ENCODE results near the gene AKAP6.

Gene AKAP6

DNA sequence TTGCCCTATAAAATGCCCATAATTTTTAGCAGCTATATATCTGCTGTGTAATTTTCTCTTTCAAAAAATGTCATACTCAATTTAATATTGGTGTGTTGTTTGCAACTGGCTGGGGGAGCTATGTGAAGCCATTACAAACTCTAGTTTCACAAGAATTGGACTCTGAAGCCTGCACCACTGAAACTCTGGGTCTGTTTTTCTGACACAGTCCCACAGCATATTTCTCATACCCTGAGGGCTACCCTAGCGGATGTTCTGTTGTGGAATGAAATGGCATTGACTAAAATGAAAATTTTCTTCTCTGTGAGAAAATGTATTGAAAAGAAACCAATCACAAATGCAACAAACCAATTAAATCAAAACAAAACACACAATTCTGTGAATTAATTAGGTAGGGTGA is 325.0 kb downstream of the AKAP6 start:
- no peaks in the 10 kb centered on the region for H3K27me3 Mint-ChIP-seq
- no peaks in the 10 kb centered on the region for H3K9me3 Mint-ChIP-seq
- no peak overlapping the region for H3K4me3 Mint-ChIP-seq
- no peaks in the 10 kb centered on the region for H3K36me3 Mint-ChIP-seq
- no peaks in the 10 kb centered on the region for H3K4me1 Mint-ChIP-seq
- H3K27ac Mint-ChIP-seq = no peak overlapping the region

DNA sequence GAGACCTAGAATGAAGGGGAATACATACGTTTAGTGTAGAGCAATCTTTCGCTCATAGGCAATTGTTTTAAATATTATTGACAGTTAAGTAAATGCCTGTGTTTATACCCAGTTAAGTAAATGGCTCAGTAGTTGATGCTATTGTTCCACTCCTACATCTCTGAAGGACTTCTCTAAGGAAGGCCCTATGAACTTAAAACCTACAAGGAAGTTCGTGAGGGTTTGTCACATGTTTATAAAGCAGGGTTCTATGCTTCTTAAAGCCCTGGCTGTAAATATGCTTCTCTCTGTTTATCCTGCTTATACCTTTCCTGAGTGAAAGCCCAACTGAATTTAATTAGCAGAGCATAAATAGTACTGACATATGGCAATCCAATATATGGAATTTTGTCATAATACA is 327.5 kb downstream of the AKAP6 start:
- Mint-ChIP-seq H3K4me3 (no peak overlapping the region), H3K9me3 (no peaks in the 10 kb centered on the region), H3K36me3 (no peaks in the 10 kb centered on the region), H3K27ac (no peak overlapping the region), H3K27me3 (no peaks in the 10 kb centered on the region), H3K4me1 (no peaks in the 10 kb centered on the region)

DNA sequence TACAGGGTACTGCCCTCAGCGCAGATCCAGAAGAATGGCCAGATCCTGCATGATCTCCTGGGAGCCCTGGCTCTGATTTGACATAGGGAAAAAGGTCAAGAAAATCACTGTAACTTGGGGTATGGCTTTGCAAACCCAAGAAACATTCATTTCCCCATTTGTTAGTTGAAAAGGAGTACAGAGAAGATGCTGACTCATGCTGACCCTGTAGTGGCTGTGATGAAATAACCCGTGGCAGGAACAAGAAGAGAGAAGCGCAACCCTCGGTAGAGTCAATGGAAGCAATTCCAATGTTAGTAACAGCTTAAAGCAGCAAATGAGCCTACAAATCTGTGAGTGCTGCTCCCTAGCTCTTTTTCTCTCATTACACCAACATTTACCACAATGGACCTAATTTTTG is 328.0 kb downstream of the AKAP6 start:
- no peaks in the 10 kb centered on the region for H3K27me3 Mint-ChIP-seq
- no peak overlapping the region for H3K27ac Mint-ChIP-seq
- H3K4me1 Mint-ChIP-seq = no peaks in the 10 kb centered on the region
- no peaks in the 10 kb centered on the region for H3K36me3 Mint-ChIP-seq
- H3K4me3 Mint-ChIP-seq = no peak overlapping the region
- H3K9me3 Mint-ChIP-seq = no peaks in the 10 kb centered on the region

- Mint-ChIP-seq H3K4me1 (no peaks in the 10 kb centered on the region), H3K4me3 (no peak overlapping the region), H3K36me3 (no peaks in the 10 kb centered on the region), H3K27me3 (no peaks in the 10 kb centered on the region), H3K9me3 (no peaks in the 10 kb centered on the region), H3K27ac (no peak overlapping the region)
Measured at GRCh38 chr14:32661216-32661615, 332.1 kb downstream of the AKAP6 start.

DNA sequence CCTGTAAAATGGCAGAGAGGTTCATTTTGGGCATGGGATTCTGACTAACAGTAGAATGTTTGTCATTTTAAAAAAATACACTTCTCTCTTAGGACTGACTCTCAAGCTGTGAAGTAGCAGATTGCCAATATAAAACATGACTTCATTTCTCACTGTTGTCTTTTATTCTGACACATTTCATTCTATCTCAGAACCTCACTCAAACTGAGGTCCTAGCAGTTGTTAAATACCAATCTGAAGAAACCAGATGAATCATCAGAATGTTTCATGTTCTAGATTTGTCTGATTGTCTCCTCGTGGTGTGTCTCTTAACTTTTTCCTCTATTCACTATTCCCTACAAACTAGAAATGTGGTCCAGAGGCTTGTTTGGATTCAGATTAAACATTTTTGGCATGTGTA is 333.1 kb downstream of the AKAP6 start:
- H3K9me3 Mint-ChIP-seq = no peaks in the 10 kb centered on the region
- no peaks in the 10 kb centered on the region for H3K4me1 Mint-ChIP-seq
- no peak overlapping the region for H3K27ac Mint-ChIP-seq

DNA sequence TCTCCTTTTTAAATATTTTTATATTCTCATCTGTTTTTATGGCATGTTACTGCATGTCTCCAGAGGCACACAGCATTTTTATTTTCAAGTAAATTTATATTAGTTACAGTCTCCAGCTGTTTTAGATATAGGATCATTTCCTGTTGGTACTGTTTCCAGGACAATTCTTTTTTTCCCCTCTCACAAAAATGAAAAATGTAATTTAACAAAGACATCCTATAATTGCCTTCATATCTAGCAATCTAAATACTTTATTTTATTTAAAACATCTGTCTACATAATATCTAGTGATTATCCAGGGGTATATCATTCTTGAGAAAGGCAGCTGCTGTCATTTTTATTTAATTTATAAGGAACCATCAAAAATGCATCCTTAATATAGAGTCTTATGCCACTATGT is 337.2 kb downstream of the AKAP6 start:
- H3K9me3 Mint-ChIP-seq = peaks cover 6% of the 10 kb centered on the region

More for the DNA sequence above, 333.1 kb downstream of the AKAP6 start:
- no peak overlapping the region for H3K4me3 Mint-ChIP-seq
- H3K36me3 Mint-ChIP-seq = no peaks in the 10 kb centered on the region
- H3K27me3 Mint-ChIP-seq = no peaks in the 10 kb centered on the region

GRCh38 chr14:32667287-32667686 is 338.2 kb downstream of the AKAP6 start:
- no peaks in the 10 kb centered on the region for H3K27me3 Mint-ChIP-seq
- no peaks in the 10 kb centered on the region for H3K36me3 Mint-ChIP-seq
- H3K9me3 Mint-ChIP-seq = peaks cover 12% of the 10 kb centered on the region
- H3K4me1 Mint-ChIP-seq = no peaks in the 10 kb centered on the region
- no peak overlapping the region for H3K4me3 Mint-ChIP-seq
- no peak overlapping the region for H3K27ac Mint-ChIP-seq

More for the DNA sequence above, 337.2 kb downstream of the AKAP6 start:
- Mint-ChIP-seq H3K4me1 (no peaks in the 10 kb centered on the region), H3K4me3 (no peak overlapping the region), H3K27me3 (no peaks in the 10 kb centered on the region), H3K36me3 (no peaks in the 10 kb centered on the region), H3K27ac (no peak overlapping the region)

DNA sequence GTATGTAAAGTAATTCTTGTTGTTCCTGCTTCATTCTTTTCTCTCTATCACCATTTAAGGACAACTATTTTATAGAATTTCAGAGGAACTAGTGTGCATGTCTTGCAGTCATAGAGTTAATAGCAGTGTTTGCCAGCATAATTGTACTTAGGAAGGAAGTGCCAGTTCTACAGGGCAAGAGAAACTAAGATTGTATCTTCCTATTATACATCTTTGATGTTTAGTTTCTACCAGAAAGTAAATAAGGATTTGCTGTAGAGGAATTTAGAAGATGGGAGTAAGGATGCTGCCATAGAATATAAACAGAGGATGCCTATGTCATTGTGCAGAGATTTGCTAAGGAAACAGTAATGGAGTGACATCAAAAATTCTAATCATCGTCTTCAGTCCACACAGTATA is 338.7 kb downstream of the AKAP6 start:
- no peak overlapping the region for H3K4me3 Mint-ChIP-seq
- no peaks in the 10 kb centered on the region for H3K4me1 Mint-ChIP-seq
- no peaks in the 10 kb centered on the region for H3K27me3 Mint-ChIP-seq
- no peaks in the 10 kb centered on the region for H3K36me3 Mint-ChIP-seq
- no peak overlapping the region for H3K27ac Mint-ChIP-seq
- H3K9me3 Mint-ChIP-seq = peaks cover 12% of the 10 kb centered on the region

- Mint-ChIP-seq H3K27ac (no peak overlapping the region), H3K4me3 (no peak overlapping the region), H3K9me3 (peaks cover 18% of the 10 kb centered on the region), H3K36me3 (no peaks in the 10 kb centered on the region), H3K27me3 (no peaks in the 10 kb centered on the region), H3K4me1 (no peaks in the 10 kb centered on the region)
Measured at GRCh38 chr14:32669391-32669790, 340.3 kb downstream of the AKAP6 start.

DNA sequence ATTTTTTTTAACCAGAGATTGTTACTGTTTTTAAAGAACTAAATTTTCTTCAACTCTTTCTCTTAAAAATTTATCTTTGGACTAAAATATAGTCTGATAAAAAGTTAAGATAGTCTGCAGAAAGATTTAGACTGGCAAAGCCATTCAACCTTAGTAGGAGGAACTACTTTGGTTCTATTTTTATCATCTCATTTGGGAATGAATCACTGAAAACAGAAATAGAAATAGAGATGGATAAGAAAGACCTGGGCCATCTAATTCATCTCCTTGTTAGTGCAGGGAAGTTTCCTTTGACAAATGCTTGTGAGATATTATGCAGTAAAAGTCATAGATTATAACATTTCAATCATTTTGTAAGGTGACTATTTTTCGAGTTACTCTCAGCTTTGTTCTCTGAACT is 346.3 kb downstream of the AKAP6 start:
- Mint-ChIP-seq H3K27ac (no peak overlapping the region), H3K27me3 (no peaks in the 10 kb centered on the region), H3K4me3 (no peak overlapping the region), H3K36me3 (no peaks in the 10 kb centered on the region), H3K4me1 (no peaks in the 10 kb centered on the region), H3K9me3 (peaks cover 18% of the 10 kb centered on the region)

GRCh38 chr14:32677129-32677780 is 348.2 kb downstream of the AKAP6 start:
- Mint-ChIP-seq H3K4me3 (no peak overlapping the region), H3K27ac (no peak overlapping the region), H3K27me3 (no peaks in the 10 kb centered on the region), H3K4me1 (no peaks in the 10 kb centered on the region), H3K36me3 (no peaks in the 10 kb centered on the region), H3K9me3 (peaks cover 6% of the 10 kb centered on the region)

GRCh38 chr14:32678088-32678487 is 349.0 kb downstream of the AKAP6 start:
- H3K36me3 Mint-ChIP-seq = no peaks in the 10 kb centered on the region
- no peaks in the 10 kb centered on the region for H3K4me1 Mint-ChIP-seq
- H3K27ac Mint-ChIP-seq = no peak overlapping the region
- no peak overlapping the region for H3K4me3 Mint-ChIP-seq
- peaks cover 6% of the 10 kb centered on the region for H3K9me3 Mint-ChIP-seq
- no peaks in the 10 kb centered on the region for H3K27me3 Mint-ChIP-seq

GRCh38 chr14:32679927-32680612 is 351.0 kb downstream of the AKAP6 start:
- H3K9me3 Mint-ChIP-seq = no peaks in the 10 kb centered on the region
- no peaks in the 10 kb centered on the region for H3K27me3 Mint-ChIP-seq
- H3K4me3 Mint-ChIP-seq = no peak overlapping the region
- H3K4me1 Mint-ChIP-seq = no peaks in the 10 kb centered on the region
- no peak overlapping the region for H3K27ac Mint-ChIP-seq
- H3K36me3 Mint-ChIP-seq = peaks cover 1% of the 10 kb centered on the region

GRCh38 chr14:32681598-32681997 is 352.5 kb downstream of the AKAP6 start:
- Mint-ChIP-seq H3K9me3 (no peaks in the 10 kb centered on the region), H3K27me3 (no peaks in the 10 kb centered on the region), H3K27ac (no peak overlapping the region)

GRCh38 chr14:32682214-32682613 is 353.1 kb downstream of the AKAP6 start:
- H3K4me1 Mint-ChIP-seq = no peaks in the 10 kb centered on the region
- H3K9me3 Mint-ChIP-seq = no peaks in the 10 kb centered on the region
- no peak overlapping the region for H3K27ac Mint-ChIP-seq
- H3K27me3 Mint-ChIP-seq = no peaks in the 10 kb centered on the region
- peaks cover 1% of the 10 kb centered on the region for H3K36me3 Mint-ChIP-seq
- no peak overlapping the region for H3K4me3 Mint-ChIP-seq

More at GRCh38 chr14:32681598-32681997, 352.5 kb downstream of the AKAP6 start:
- Mint-ChIP-seq H3K4me3 (no peak overlapping the region), H3K36me3 (peaks cover 1% of the 10 kb centered on the region), H3K4me1 (no peaks in the 10 kb centered on the region)

DNA sequence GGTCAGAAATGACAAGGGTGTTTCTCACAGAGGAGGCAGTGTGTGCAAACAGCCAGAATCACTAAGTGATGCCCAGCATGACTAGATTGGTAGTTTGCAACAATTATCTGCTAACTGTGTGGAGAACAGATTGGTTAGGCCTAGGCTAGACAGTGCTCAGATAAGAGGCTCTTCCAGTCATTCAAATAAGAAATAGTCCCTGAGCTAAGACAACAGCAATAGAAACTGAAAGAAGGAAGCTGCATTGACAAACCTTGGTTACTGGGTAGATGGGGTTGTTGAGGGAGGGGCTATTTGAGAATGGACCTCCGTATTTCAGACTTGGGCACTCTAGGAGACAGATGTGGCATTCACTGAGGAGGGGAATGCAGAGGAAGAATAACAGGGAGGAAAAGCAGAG is 354.6 kb downstream of the AKAP6 start:
- H3K36me3 Mint-ChIP-seq = peaks cover 1% of the 10 kb centered on the region
- no peaks in the 10 kb centered on the region for H3K9me3 Mint-ChIP-seq
- no peak overlapping the region for H3K27ac Mint-ChIP-seq
- no peak overlapping the region for H3K4me3 Mint-ChIP-seq
- no peaks in the 10 kb centered on the region for H3K27me3 Mint-ChIP-seq
- no peaks in the 10 kb centered on the region for H3K4me1 Mint-ChIP-seq

DNA sequence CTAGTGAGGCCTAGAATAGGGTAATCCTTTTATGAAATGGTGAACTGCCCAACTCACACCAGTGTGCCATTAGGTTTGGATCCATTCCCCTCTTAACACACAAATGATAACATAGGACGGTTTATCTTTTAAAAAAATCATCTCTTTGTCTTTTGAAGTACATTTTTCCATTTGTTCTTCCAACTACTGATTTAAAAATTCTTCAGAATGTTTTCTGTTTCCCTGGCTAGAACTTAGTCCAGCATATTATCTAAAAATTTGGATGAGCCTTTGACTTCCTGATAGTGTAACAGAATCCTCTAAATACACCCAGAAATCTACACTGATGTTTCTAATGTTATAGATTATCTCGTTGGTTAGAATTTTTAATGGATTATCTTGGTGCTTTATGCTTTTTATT is 359.8 kb downstream of the AKAP6 start:
- H3K27ac Mint-ChIP-seq = no peak overlapping the region
- H3K36me3 Mint-ChIP-seq = no peaks in the 10 kb centered on the region
- H3K27me3 Mint-ChIP-seq = no peaks in the 10 kb centered on the region
- no peaks in the 10 kb centered on the region for H3K9me3 Mint-ChIP-seq
- no peak overlapping the region for H3K4me3 Mint-ChIP-seq
- H3K4me1 Mint-ChIP-seq = no peaks in the 10 kb centered on the region

Data from activated naive CD4-positive, alpha-beta T cell treated with anti-CD3 and anti-CD28 coated beads, Interleukin-2, amount 50 U/mL, for 24 hours (primary cell).